COLO668 (cell line): ENCODE measurements around the gene STEAP1B.

Experiments used
- DNase-seq: peaks from one replicate; lab custom pipeline; 2025; ENCODE audit not compliant: unreplicated experiment; lab: John Stamatoyannopoulos, UW

The STEAP1B gene

DNA sequence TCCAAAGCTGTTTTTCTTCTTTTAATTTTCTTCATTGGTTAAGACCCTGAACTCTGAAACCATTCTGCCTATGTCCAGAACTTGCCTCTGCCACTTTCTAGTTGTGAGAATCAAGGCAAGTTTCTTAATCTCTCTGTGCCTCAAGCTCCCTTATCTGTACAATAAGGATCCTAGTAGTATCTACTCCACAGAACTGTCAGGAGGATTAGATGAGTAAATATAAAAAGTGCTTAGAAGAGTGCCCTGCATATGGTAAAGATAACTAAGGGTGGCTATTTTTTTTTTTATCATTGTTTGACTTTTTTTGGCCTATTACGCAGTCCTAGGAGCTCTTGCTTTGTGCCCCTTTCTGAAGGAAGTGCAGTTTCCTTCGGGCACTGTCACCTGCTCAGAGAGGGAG is 96.6 kb downstream of the STEAP1B start:
- DNase-seq: no peak

DNA sequence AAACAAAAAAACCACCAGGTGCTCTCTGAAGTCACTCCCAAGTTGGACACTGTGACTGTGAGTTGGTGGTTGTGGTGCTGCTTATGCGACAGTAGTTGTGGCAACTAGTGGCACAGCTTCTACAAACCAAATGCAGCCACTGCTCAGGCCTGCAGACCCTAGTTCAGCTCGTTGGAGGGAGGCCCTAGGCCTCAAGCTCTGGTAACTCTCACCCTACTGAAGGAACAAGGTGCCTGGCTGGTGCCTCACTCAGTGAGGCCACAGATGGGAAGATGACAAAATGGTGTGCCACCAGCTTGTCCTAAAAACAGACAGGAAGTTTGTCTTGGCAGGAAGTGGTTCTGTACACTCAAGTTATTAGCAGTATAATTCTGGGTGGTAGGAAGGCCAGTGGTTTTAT is 97.7 kb downstream of the STEAP1B start:
- DNase-seq: no peak

DNA sequence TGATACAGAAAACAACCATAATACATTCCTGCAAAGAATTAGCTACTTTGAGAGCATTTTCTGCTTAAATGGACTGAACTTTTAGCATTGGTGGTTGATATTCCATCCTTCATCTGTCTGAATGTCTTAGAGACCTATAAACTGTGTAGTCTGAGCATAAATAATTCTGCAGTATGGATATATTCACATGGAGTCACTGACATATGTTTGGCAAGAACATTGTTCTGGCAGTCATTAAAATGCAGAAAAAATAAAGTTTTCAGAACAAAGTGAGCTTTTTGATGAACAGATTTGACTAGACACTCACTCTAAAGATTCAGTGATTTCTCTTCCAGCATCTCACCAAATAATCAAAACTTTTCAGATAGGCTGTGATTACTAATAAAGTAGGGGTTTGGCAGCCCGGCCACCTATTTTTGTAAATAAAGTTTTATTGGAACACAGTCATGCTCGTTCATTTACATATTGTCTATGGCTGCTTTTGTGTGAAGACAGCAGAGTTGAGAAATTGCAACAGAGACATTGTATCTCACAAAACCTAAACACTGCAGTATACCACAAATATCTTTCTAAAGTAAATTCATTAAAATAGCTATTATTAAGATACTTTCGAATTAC is 98.9 kb downstream of the STEAP1B start:
- DNase-seq: no peak

DNA sequence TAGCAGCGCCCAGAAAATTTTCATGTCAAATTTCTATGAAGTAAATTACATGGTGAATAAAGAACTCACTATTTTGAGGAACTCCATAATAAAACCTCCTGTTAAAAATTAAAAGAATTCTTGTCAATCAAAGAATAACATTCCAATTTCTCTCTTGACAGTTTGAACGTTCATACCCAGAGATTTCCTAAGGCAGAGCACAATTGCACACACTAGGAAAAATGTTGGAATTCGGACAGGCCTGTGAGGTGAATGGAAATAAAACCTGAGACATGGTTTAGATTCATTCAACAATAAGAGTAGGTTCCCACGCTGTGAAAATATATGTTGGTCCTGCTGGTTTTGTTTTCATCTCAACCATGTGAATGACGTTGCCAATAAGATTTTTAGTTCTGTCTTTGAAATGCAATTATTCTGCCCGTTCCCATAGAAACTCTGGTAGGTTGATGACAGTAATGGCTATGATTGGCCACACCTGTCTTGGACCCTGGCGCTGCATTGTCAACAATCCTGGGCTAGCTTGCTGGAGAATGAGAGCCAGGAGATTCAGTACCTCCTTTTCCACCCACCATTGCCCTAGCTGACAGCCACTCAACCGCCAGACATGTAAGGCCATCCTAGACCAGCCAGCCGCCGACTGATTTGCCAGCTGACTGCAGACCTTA is 99.7 kb downstream of the STEAP1B start:
- DNase-seq: no peak

DNA sequence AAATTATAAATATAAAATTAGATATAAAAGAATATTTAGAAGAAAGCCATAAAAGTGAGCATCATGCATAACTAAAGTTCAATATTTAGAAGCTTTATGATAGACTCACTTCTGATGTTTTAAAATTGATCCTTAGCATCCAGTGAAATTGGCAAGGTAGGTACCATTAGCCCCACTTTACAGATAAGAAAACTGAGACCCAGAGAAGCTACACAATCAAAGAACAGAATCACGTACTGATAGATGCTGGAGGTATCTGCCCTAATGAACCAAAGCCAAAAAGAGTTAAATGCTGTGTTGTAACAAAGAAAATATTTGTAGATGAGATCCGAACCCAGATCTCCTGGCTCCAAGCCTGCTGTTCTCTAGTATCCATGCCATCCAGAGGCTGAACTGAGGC is 100.4 kb downstream of the STEAP1B start:
- DNase-seq: no peak

DNA sequence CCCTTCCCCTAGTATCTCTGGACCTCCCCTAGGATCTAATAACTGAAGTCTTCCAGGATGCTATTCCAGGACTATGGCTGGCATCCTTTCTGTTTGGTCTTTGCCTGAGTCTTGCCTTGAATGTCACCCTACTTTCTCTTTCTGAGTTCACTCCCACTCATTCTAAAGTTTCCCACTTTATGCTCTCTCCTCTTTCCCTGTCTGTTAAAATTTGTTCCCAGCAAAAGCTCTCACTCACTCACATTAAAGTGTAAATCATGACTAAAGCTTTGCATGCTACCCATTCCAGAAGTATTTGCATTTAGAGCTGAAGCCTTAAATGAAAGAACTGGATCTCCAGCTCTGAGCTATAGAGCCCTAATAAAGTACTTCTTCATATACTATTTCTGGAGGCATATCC is 100.9 kb downstream of the STEAP1B start:
- DNase-seq: no peak

DNA sequence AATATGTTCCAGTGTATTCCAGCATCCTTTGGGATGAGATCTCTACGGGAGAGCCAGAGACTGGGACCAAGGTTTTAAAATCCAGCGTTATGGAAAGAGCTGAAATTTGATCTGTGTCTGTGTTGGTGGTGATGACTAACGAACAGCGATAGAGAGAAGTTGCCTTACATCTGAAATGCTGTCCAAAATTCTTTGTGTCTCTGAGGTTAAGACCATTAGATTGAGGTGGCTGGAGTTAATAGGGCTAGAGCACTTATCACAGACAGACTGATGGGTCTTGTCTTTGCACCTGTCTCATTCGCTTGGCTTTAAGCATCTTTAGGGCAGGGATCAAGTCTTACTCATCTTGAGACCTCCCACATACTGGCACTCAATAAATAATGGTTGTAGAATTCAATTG is 102.0 kb downstream of the STEAP1B start:
- no peak for DNase-seq

DNA sequence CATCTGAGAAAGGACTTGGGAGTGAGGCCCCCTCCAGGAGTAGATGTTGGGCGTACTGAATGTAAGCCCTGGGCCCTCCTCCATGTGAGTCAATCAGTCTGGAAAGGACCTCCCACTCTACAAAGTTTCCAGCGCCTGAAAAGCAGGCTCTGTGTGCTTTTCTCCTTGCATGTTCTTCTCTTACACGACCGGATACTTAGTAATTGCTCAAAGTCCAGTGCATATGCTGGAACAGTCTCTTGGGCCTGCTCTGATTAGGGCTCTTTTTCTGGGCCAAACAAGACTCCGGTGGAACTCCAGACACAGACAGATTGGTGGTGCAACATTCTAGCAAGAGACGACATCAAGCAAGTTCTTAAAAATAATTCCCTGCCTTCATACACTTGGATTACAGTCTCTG is 104.8 kb downstream of the STEAP1B start:
- DNase-seq: no peak

DNA sequence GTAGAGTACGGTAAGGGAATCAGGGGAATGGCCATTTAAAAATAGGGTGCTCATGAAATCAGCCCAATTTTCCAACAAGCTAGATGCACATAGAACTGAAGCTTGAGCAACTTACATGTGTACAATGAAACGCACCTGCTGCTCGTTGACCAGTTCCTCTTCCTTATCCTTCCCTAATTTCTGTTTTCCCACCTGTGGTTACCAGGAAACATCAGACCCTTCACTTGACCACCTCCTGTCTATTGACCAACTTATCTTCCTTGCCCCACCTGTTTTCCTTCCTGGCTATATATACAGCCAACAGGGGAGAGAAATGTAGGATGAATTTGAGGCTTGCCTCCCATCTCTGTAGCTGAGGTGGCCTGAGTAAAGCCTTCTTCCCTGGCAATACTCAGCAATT is 105.2 kb downstream of the STEAP1B start:
- DNase-seq: peak; percentile 63

DNA sequence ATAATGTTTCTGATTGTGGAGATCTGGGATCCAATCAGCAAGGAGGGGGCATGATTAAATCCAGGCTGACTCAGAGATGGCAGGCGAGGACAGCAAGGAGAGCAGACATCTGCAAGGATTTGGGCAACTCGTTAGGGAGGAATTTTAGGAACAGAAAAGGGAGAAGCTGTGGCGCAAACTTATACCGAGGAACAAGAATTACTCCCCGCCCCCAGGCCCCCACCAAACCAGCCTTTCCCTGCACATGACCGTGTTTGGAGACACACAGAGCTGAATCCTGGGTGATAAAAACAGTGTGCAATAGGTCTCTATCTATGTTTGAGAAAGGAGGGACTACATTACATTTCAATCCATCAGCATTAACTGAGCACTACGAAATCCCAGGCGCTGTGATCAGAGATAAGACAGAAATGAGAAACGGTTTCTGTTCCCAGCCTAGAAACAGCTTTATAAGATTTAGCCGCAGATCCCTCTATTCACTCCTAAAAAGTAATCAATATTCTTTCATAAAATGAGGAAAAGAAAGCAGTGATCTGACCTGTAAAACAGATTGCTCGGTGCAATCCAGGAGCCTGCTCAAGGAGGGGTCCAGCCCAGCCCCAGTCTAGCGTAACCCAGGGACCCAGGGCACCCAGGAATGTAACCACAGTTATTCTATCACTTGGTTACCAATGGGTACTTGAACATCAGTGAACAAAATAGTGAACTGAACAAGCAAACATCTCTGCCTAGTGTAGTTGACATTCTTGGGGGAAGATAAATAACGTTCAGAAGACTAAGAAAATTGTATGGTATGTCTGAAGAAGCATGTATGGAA is 105.9 kb downstream of the STEAP1B start:
- peak; percentile 44 for DNase-seq

DNA sequence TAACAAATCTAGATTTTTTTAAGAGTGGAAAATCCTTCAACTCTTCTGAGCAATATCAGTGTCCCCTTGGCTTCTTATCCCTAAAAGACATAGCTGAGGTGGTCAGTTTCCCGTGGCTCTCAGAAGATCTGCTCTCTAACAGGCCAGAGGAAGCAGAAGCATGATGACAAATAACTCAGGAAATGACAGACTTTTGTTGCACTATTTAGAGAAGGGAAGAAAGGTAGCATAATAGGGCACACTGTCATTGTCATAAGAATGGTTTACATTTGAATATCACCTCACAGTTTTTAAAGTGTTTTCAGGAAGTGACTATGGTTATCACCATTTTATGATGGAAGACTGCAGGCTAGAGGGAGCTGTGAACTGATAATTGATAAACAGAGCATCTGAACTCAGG is 109.5 kb downstream of the STEAP1B start:
- no peak for DNase-seq

DNA sequence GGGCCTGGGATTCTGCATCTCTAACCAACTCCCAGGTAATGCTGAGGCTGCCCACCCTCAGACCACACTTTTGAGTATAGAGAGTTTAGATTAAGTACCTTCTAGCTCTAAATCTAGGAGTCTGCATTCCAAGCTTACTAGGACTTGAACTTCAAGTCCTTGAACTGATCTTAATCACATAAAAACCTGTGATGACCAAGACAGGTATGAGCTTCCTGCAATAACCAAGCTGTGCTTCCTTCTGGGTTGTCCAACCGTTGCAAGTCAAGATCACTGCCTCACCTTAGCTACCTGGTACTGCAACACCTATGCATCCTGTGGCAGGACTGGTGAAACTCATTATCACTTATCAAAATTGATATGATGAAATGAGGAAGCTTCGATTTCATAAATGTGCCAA is 110.1 kb downstream of the STEAP1B start:
- DNase-seq: no peak

DNA sequence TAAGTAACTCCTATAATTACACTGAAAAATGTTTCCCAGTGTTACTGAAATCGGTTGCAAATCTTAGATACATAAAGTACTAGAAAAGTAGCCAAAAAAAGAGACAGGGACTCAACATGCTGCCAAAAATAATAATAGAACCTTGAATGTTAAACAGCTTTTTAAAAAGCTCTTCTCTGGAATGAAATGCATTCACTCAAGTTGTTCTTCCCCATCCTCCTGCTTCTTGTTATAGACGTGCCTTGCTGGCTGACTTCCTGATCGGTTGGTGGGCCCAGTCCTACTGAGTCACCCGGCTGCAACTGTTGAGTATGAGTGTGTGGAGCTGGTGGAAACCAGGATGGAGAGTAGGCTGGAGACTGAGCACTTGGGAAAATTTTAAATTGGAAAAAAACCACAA is 112.4 kb downstream of the STEAP1B start:
- DNase-seq: no peak

DNA sequence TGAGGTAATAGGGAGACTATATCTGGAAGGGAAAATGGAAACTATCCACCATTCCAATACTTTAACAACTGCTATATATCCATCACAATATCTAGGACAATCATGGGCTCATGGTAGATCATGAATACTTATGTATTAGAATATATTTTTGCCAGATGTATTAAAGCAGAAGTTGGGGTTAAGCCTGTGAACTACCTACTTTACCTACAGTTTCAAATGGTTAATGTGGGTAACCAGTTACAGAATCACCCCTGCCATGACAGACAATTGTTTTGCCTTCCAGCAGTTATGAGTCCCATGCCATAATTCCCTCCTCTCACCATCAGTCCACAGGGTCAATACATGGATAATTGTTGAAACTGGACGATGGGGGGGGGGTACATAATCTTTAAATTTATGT is 113.1 kb downstream of the STEAP1B start:
- no peak for DNase-seq

DNA sequence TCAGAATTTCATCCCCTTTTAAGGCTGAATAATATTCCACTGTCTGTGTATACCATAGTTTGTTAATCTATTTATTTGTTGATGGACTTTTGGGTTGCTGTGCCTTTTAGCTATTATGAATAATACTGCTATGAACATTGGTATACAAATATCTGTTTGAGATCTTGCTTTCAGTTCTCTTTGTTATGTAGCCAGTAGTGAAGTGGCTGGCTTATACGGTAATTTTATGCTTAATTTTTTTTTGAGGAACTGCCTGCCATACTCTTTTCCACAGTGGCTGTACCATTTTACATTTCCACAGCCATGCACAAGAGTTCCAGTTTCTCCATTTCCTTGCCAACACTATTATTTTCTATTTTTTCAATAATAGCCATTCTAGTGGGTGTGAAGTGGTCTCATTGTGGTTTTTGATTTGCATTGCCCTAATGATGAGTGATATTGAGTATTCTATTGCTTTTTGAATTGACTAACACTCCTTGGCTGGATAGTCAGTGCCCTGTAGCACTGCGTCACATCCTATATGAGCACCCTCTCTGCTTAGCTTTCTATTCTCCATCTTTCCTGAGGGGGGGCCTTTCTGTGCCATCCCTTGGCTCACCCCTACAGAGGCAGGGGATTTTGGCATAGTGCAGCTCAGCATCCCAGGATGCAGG is 113.7 kb downstream of the STEAP1B start:
- DNase-seq: no peak

DNA sequence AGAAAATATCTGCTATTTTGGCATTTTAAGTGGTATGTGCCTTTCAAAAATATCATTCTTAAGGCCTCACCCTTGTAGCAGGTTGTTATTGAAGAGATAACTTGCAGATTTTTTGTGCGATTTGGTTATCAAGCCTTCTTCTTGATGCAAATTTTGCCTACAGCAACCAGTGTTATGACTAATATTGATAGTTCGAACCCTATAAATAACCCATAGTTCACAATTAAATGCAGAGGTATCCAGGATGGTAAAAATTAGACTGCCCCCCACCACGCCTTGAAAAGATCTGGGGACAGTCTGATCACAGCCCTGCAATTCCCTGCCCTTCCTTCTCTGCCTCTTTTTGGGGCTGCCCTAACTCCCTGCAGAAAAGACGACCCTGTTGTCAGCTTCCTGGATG is 114.7 kb downstream of the STEAP1B start:
- no peak for DNase-seq

DNA sequence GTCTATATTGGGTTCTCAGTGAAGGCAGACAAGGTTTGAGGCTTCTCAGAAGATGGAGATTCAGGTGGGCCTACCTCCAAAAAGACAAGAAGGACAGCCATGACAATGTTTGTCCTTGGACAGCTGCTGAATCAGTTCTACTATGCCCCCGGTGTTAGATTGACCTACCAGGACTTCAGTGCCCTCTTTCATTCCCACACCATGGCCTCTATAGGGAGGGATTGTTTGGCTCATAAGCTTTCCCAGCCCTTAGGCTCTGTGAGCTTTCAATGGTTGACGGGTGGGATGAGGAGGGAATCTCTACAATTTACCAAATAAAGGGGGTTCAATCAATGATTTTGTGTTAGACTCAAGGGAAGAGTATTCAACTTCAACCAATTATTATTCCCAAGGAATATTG is 119.7 kb downstream of the STEAP1B start:
- no peak for DNase-seq

DNA sequence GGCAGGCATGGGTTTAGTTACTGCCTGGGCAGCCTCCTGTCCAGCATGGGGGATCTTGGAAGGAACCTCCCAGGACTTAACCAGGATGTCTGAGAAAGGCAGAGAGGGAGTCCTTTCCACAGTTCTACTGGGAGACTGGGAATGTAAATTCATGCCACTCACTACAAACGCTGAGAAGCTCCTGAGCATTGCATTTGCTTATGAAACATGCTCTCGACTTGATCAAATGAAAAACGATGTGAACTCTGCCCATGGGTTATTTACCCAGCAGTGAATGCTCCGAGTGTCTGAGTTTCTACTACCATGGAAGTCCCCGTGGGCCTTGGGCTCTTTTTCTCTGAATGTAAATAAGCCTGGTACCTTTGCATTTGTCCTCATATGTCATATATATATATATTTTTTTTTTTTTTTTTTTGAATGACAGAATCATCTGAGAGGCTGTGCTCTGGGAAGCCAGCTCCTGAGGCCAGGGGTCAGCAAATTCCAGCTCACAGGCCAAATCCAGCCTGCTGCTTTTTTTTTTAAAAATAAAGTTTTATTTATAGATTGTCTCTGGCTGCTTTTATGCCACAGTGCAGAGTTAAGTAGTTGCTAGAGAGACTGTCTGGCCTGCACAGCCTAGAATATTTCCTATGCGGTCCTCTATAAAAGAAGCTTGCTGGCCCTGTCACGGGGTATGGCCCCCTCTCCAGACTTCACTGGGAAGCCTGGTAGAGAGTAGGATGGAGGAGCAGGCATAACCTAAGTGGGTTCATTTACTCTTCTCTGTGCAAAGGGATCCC is 121.6 kb downstream of the STEAP1B start:
- DNase-seq: peak; percentile 36

DNA sequence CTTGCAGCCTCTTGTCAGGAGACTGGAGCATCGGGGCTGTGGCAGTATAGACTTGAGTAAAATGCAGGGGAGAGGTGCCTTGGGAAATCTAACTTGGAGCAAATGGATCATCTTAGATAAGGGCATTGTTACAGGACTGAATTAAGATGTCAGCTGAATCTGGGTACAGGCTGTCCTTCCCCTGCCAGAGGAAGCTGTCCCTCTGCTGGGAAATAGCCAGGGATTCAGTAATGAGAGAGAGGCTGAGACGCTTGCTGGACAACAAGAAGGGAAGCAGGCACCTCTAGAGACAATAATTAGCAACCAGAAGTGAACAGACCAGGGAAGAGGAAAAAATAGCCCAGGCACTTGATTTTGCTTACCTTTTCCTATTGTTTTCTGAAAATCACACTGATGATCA is 122.3 kb downstream of the STEAP1B start:
- DNase-seq: no peak

DNA sequence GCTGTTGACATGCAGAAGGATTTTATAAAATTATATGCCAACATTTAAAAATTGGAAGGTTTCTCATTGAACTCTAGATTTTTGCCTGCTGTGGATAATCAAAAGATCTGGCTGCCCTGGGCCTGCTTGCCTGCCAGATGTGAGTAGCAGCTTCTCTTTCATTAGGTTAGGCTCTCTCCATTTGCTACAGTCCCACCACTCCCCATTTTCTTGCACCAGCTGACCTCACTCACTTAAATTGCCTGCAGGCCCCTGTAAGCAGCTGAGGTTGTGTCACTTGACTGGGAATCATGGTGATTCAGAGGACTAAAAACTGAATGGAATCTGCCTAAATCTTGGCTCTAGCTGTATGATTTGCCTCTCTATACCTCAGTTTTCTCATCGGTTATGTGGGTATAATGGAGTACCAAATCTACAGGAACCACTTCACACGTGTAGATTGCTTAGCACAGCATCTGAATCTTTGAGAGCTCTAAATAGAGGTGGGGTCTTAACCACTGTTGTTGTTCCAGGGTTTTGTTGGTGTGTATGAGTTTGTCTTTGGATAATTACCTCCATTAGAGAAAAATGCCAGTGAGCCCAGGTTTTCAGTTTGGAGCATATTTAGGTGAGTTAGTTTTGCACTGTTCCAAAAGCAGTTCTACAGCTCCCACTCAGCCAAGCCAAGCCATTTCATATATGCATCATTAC is 124.5 kb downstream of the STEAP1B start:
- DNase-seq: no peak
